Type B pancreatic cell (in vitro differentiated cells): Measurements from ENCODE around the gene CP. TPM values are rescaled to one million over a fixed set of nuclear protein-coding genes. Genes with fewer than 3 reads are reported as not detected.
"Not testable (repeated sequence)": the region's sequence is repeated elsewhere in the genome, so short reads cannot be mapped to it uniquely, and the experiment has no call there.

Experiments used
- DNase-seq: peaks from one replicate; pipeline ENCODE4 v3.0.0; 2021; ENCODE audit warnings: mixed read lengths; ENCODE audit not compliant: unreplicated experiment; ENCODE audit errors: extremely low spot score
- H3K27ac Mint-ChIP-seq: 2 replicates; pipeline ENCODE4 v1.8.0; 2021; ENCODE audit warnings: mild to moderate bottlenecking, mixed read lengths
- H3K27me3 Mint-ChIP-seq: 2 replicates; pipeline ENCODE4 v1.8.0; 2021; ENCODE audit warnings: mixed read lengths
- H3K36me3 Mint-ChIP-seq: 2 replicates; pipeline ENCODE4 v1.8.0; 2021; ENCODE audit warnings: mixed read lengths
- H3K4me1 Mint-ChIP-seq: one replicate; pipeline ENCODE4 v1.8.0; 2021; ENCODE audit warnings: mixed read lengths; ENCODE audit not compliant: unreplicated experiment
- H3K4me3 Mint-ChIP-seq: 2 replicates; pipeline ENCODE4 v1.8.0; 2021; ENCODE audit warnings: mild to moderate bottlenecking, mixed read lengths
- H3K9me3 Mint-ChIP-seq: 2 replicates; pipeline ENCODE4 v1.8.0; 2021; ENCODE audit warnings: mixed read lengths
- total RNA-seq: library from RNA; stranded (reverse); gene quantifications from 2 replicates; pipeline ENCODE4 v1.2.1, GENCODE V29; 2021; ENCODE audit warnings: low replicate concordance
- TF ChIP-seq, protein P1 (sequence below): fragments of 200-600 bp; sonication (generic); conservative IDR thresholded peaks from 2 replicates; pipeline ENCODE4 v1.5.0; 2021; ENCODE audit warnings: antibody characterized with exemption, mild to moderate bottlenecking

The CP gene
- total RNA-seq, 1 donor from 2014 or later, result 4.0 TPM

DNA sequence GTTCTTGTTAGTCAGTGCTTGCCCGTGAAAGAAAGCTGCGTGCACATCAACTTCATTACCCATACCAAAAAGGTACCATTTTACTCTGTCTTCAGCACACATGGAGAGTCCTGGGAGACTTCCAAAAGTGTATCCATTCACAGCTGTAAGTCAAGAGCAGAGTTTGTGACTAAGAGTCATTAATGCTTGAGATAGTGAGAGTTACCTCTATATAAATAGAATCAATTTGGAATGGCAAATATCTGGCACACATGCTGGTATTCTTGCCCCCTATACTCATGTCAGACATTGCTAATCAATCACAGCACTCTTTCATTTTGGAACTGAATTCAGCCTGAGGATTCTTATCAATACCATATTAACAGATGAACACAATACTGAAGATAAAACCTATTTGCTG is 14.2 kb downstream of the CP start:
- H3K36me3 Mint-ChIP-seq, result no peaks in the 10 kb centered on the region
- no peak overlapping the region for H3K4me3 Mint-ChIP-seq
- peaks cover 13% of the 10 kb centered on the region for H3K4me1 Mint-ChIP-seq
- no peak for DNase-seq
- TF ChIP-seq, protein P1, sequence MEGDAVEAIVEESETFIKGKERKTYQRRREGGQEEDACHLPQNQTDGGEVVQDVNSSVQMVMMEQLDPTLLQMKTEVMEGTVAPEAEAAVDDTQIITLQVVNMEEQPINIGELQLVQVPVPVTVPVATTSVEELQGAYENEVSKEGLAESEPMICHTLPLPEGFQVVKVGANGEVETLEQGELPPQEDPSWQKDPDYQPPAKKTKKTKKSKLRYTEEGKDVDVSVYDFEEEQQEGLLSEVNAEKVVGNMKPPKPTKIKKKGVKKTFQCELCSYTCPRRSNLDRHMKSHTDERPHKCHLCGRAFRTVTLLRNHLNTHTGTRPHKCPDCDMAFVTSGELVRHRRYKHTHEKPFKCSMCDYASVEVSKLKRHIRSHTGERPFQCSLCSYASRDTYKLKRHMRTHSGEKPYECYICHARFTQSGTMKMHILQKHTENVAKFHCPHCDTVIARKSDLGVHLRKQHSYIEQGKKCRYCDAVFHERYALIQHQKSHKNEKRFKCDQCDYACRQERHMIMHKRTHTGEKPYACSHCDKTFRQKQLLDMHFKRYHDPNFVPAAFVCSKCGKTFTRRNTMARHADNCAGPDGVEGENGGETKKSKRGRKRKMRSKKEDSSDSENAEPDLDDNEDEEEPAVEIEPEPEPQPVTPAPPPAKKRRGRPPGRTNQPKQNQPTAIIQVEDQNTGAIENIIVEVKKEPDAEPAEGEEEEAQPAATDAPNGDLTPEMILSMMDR, result no peak
- H3K27ac Mint-ChIP-seq, result no peak overlapping the region
- H3K9me3 Mint-ChIP-seq, result no peaks in the 10 kb centered on the region
- no peaks in the 10 kb centered on the region for H3K27me3 Mint-ChIP-seq

DNA sequence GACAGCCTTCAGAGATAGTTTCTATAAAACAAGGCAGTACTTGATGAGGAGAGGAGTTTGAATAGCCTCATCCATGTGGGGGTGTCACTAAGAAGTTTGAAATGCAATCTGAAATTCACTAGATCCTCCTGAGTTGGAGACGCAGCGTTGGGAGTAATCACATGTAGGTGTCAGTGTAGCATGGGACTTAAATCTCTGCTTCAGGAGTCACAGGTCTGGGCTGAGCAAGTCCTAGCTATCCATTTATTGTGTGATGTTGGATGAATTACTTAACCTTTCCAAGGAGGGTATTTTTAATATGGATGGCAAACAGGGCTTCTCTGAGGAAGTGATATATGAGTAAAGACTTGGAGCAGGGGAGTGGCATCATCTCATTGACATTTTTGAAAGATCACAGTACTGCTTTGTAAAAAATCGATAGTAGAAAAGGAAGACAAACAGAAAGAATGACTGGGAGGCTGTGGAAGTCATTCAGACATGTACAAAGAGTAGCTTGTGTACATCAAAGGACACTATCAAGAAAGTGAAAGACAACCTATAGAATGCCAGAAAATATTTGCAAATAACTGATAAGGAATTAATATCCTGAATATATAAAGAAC is 17.1 kb downstream of the CP start:
- no peak for DNase-seq
- Mint-ChIP-seq H3K27me3 (no peaks in the 10 kb centered on the region), H3K9me3 (no peaks in the 10 kb centered on the region), H3K27ac (no peak overlapping the region), H3K4me3 (no peak overlapping the region), H3K36me3 (no peaks in the 10 kb centered on the region), H3K4me1 (peaks cover 20% of the 10 kb centered on the region)
- TF ChIP-seq, protein P1, result no peak

DNA sequence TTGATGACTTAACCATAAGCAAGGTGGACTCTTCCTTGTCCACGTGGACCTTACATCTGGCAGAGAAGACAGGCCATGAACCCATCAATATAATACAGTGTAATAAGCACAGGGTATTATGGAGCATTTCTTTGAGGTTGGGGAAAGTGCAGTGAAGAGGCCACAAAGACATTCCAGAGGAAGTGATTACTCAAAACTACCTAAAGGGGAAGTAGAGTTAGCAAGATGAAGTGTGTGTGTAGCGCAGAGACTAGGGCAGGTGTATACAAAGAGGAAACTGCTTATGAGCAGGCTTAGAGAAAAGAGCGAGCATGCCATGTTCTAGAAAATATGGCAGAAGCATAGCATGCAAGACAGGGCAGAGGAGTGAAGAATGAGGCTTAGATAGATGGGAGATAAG is 17.9 kb downstream of the CP start:
- no peak for DNase-seq
- no peaks in the 10 kb centered on the region for H3K9me3 Mint-ChIP-seq
- H3K4me1 Mint-ChIP-seq, result peaks cover 22% of the 10 kb centered on the region
- H3K4me3 Mint-ChIP-seq, result no peak overlapping the region
- TF ChIP-seq, protein P1, result no peak
- no peaks in the 10 kb centered on the region for H3K27me3 Mint-ChIP-seq
- H3K27ac Mint-ChIP-seq, result peak overlapping the region; percentile 1
- H3K36me3 Mint-ChIP-seq, result no peaks in the 10 kb centered on the region

DNA sequence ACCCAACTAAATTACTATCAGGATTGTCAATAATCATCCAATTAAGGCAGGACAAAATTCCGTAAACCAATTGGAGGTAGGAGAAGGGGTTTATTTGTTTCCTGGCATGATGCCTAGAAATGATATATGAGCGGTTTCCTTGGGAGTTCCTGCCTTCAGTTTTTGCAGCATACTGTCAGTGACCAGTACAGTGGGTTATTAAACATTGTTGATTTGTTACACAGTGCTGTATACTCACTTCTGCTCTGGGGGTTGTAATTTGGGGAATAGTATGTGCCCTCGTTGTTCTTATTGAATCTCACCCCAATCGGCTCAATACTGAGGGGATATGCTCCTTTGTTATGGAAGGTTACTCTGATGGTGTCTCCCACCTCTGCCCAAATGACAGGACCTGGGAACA is 22.2 kb downstream of the CP start:
- Mint-ChIP-seq H3K4me3 (no peak overlapping the region), H3K9me3 (no peaks in the 10 kb centered on the region), H3K4me1 (peaks cover 31% of the 10 kb centered on the region), H3K36me3 (no peaks in the 10 kb centered on the region), H3K27ac (no peak overlapping the region), H3K27me3 (peaks cover 5% of the 10 kb centered on the region)
- TF ChIP-seq, protein P1, result no peak
- no peak for DNase-seq

DNA sequence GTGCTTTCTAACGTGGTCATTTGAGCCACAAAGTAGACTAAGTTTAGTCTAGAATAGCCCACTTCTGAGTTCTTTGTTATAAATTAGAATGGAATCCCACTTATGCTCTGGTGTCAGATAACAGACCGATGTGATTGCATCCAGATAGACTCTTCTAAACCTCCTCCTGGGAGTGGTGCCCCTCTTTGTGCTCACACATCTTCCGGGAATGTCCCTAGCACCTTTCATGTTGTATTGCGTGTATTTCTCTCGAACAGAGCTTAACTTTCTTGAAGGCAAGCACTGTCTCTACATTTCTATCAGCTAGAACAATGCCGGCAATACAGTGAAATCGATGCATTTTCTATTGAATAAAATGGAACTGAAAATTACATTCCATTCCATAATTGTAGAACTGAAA is 23.0 kb downstream of the CP start:
- peaks cover 3% of the 10 kb centered on the region for H3K9me3 Mint-ChIP-seq
- H3K36me3 Mint-ChIP-seq, result peaks cover 3% of the 10 kb centered on the region
- TF ChIP-seq, protein P1, result no peak
- DNase-seq, result no peak
- H3K4me1 Mint-ChIP-seq, result peaks cover 25% of the 10 kb centered on the region
- peak overlapping the region; percentile 36 for H3K27ac Mint-ChIP-seq
- no peak overlapping the region for H3K4me3 Mint-ChIP-seq
- peaks cover 5% of the 10 kb centered on the region for H3K27me3 Mint-ChIP-seq

DNA sequence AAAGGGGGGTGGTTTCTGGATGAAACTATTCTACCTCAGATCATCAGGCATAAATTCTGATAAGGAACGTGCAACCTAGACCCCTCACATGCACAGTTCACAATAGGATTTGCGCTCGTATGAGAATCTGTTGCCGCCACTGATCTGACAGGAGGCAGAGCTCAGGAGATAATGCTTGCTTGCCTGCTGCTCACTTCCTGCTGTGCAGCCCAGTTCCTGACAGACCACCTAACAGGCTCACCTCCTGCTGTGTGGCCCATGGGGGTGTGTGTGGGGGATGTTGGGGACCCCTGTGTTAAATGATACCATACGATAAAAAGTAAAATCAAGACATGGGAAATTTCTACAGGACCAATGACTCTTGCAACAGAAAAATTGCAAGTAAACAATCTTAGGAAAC is 24.0 kb downstream of the CP start:
- Mint-ChIP-seq H3K4me3 (peak overlapping the region; percentile 33), H3K36me3 (peaks cover 3% of the 10 kb centered on the region), H3K27me3 (peaks cover 5% of the 10 kb centered on the region), H3K4me1 (peaks cover 25% of the 10 kb centered on the region), H3K27ac (no peak overlapping the region), H3K9me3 (peaks cover 3% of the 10 kb centered on the region)
- no peak for DNase-seq
- TF ChIP-seq, protein P1, result no peak

DNA sequence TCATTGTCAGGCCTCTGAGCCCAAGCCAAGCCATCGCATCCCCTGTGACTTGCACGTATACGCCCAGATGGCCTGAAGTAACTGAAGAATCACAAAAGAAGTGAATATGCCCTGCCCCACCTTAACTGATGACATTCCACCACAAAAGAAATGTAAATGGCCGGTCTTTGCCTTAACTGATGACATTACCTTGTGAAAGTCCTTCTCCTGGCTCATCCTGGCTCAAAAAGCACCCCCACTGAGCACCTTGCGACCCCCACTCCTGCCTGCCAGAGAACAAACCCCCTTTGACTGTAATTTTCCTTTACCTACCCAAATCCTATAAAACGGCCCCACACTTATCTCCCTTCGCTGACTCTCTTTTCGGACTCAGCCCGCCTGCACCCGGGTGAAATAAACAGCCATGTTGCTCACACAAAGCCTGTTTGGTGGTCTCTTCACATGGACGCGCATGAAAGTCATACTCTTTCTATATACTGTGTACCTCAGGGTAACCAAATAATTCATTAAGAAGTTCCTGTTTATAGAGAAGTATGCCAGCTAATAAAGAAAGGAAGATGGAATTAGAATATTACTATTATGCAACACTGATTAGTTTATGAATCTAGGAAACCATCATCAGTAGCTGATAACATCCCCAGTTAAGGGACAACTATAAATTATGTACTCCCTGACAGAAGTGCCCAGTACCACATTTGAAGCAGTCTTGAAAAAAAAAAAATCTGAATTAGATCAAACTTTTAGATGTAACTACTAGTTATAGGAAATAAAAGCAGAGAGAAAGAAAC is 24.6 kb downstream of the CP start:
- Mint-ChIP-seq H3K4me3 (peak overlapping the region; percentile 33), H3K27ac (peak overlapping the region; percentile 86), H3K4me1 (peaks cover 21% of the 10 kb centered on the region)
- H3K36me3 Mint-ChIP-seq, DNase-seq, H3K27me3 Mint-ChIP-seq, H3K9me3 Mint-ChIP-seq: not testable (repeated sequence)
